HL-60 (cell line): ENCODE measurements around the gene POLR2J.
"Not testable (repeated sequence)": the region's sequence is repeated elsewhere in the genome, so short reads cannot be mapped to it uniquely, and the experiment has no call there.

Experiments used
- DNase-seq, 2 experiments: peaks; one replicate each; pipeline ENCODE4 v3.0.0-alpha.2; 2010 to 2020; ENCODE audit warnings: low read depth in 1 of 2, low spot score in 1 of 2
- H3K27ac ChIP-seq: fragments of 250-450 bp; sonication (Bioruptor Pico); replicated peaks from 2 replicates; pipeline ENCODE4 v1.5.1; 2020; ENCODE audit warnings: mild to moderate bottlenecking, moderate library complexity
- H3K27me3 ChIP-seq: fragments of 250-450 bp; sonication (Bioruptor Pico); 2 replicates; pipeline ENCODE4 v1.5.1; 2021; ENCODE audit warnings: mild to moderate bottlenecking, moderate library complexity; ENCODE audit not compliant: insufficient read depth, poor library complexity, severe bottlenecking
- H3K4me3 ChIP-seq: replicated peaks from 2 replicates; pipeline ENCODE4 v1.5.1; 2011; ENCODE audit warnings: mild to moderate bottlenecking, control low read depth, low read length; ENCODE audit not compliant: insufficient read depth
- CTCF ChIP-seq: IDR thresholded peaks from one replicate; pipeline ENCODE4 v1.5.1; 2011; ENCODE audit warnings: low read length, control low read depth, inconsistent platforms; ENCODE audit not compliant: insufficient read depth
- GABPA ChIP-seq: IDR thresholded peaks from 2 replicates; pipeline ENCODE4 v1.6.1; 2012; ENCODE audit warnings: low read depth
- POLR2AphosphoS5 ChIP-seq: IDR thresholded peaks from 2 replicates; pipeline ENCODE4 v1.6.1; 2012; ENCODE audit warnings: low read depth
- REST ChIP-seq: IDR thresholded peaks from 2 replicates; pipeline ENCODE4 v1.6.1; 2012; ENCODE audit warnings: low read depth; ENCODE audit not compliant: insufficient replicate concordance
- SPI1 ChIP-seq: IDR thresholded peaks from 2 replicates; pipeline ENCODE4 v1.6.1; 2012; ENCODE audit warnings: low read depth, mild to moderate bottlenecking, borderline replicate concordance

The POLR2J gene

GRCh38 chr7:102474736-102475435, 3.8 kb downstream of the POLR2J start:
- not testable (repeated sequence) for DNase-seq, H3K27me3 ChIP-seq

DNA sequence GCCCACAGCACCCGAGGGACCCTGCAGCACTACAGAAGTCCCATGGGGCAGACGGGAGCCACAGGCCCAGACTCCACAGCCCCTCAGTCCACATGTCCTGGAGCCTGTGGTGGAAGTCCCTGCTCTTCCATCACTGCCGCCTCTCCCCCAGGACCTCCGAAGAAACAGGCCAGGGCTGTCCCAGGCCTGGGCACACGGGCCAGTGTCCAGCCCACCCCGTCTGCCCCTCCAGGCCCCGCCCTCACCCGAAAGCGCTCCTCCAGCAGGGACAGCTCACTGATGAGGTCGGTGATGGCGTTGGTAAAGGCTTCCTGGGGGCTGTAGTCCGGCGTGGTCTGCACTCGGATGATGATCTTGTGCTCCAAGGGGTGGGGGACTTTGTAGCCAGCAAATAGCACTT, 4.6 kb downstream of the POLR2J start:
- H3K27ac ChIP-seq, H3K27me3 ChIP-seq, DNase-seq, H3K4me3 ChIP-seq: not testable (repeated sequence)

More at GRCh38 chr7:102474736-102475435, 3.8 kb downstream of the POLR2J start:
- not testable (repeated sequence) for H3K27ac ChIP-seq, H3K4me3 ChIP-seq

- TF ChIP-seq CTCF (no peak), SPI1 (no peak), REST (no peak), GABPA (no peak), POLR2AphosphoS5 (no peak)
- no peaks in the 10 kb centered on the region for H3K27me3 ChIP-seq
- DNase-seq = no peak
- H3K27ac ChIP-seq = no peak overlapping the region
- no peak overlapping the region for H3K4me3 ChIP-seq
Observed at GRCh38 chr7:102473271-102473991, 5.3 kb downstream of the POLR2J start.

DNA sequence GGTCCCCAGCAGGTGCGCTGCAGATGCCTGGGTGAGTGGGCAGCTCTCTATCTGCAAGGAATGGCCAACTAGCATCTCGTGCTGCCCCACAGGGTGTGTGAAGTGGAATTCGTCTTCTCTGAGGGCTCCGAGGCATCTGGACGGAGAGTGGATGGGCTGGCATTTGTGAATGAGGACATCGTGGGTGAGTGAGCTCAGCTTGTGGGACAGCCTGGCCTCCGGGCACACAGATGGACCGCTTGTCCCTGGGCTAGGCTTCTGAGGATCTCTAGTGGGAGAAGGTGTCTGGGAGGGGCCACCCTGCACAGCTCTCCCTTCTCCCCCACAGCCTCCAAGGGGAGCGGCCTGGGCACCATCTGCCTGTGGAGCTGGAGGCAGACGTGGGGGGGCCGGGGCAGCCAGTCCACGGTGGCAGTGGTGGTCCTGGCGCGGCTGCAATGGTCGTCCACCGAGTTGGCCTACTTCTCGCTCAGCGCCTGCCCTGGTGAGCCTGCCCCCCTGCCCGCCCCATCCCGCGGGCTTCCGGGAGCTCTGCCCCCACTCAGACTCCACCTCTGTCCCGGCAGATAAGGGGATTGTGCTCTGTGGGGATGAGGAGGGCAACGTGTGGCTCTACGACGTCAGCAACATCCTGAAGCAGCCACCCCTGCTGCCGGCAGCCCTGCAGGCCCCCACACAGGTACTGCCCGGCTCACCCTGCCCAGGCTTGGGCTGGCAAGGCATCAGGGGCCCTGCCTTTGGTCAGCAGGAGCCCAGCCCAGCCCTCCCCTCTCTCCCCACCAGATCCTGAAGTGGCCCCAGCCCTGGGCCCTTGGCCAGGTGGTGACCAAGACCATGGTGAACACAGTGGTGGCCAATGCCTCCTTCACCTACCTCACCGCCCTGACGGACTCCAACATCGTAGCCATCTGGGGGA, 6.3 kb downstream of the POLR2J start:
- H3K27me3 ChIP-seq = no peaks in the 10 kb centered on the region
- no peak for DNase-seq
- H3K4me3 ChIP-seq = no peak overlapping the region
- TF ChIP-seq REST (no peak), GABPA (no peak), SPI1 (no peak), POLR2AphosphoS5 (no peak), CTCF (no peak)
- H3K27ac ChIP-seq = no peak overlapping the region
